OCI-LY3 (cell line): ENCODE measurements around the gene HORMAD2.

ENCODE experiments used
- H2AFZ ChIP-seq: fragments of 200-600, 300-600 bp; shearing (Covaris generic); 2 replicates; pipeline ENCODE4 v1.6.0; 2014; ENCODE audit warnings: antibody characterized with exemption, low read depth, low read length
- H3K27ac ChIP-seq: fragments of 200-600, 300-600 bp; sonication (generic); 2 replicates; pipeline ENCODE4 v1.5.1; 2014; ENCODE audit warnings: mild to moderate bottlenecking, low read length, moderate library complexity, mixed read lengths
- H3K27me3 ChIP-seq: fragments of 200-600, 300-600 bp; sonication (generic); 2 replicates; pipeline ENCODE4 v1.6.1; 2014; ENCODE audit warnings: low read depth, low read length, mixed read lengths
- H3K36me3 ChIP-seq: fragments of 200-600, 300-600 bp; sonication (generic); replicated peaks from 2 replicates; pipeline ENCODE3; 2014; ENCODE audit warnings: low read depth, low read length, mixed read lengths
- H3K4me1 ChIP-seq: fragments of 300-600, 200-600 bp; sonication (generic); 2 replicates; pipeline ENCODE4 v1.6.1; 2014; ENCODE audit warnings: low read length, mixed read lengths
- H3K4me2 ChIP-seq: fragments of 200-600, 300-600 bp; sonication (generic); 2 replicates; pipeline ENCODE4 v1.6.1; 2014; ENCODE audit warnings: low read length, mixed read lengths
- H3K4me3 ChIP-seq: fragments of 300-600, 200-600 bp; sonication (generic); 2 replicates; pipeline ENCODE4 v1.5.1; 2014; ENCODE audit warnings: antibody characterized with exemption, mild to moderate bottlenecking, low read length, moderate library complexity
- H3K79me2 ChIP-seq: fragments of 300-600, 200-600 bp; shearing (Covaris generic); 2 replicates; pipeline ENCODE4 v1.6.1; 2014; ENCODE audit warnings: mild to moderate bottlenecking, low read length, mixed read lengths
- H3K9ac ChIP-seq: fragments of 300-600, 200-600 bp; shearing (Covaris generic); 2 replicates; pipeline ENCODE4 v1.6.0; 2014; ENCODE audit warnings: mild to moderate bottlenecking, low read length, moderate library complexity
- H3K9me3 ChIP-seq: fragments of 200-600, 300-600 bp; shearing (Covaris generic); 2 replicates; pipeline ENCODE4 v1.6.1; 2014; ENCODE audit warnings: low read length, mixed read lengths; ENCODE audit not compliant: insufficient read depth
- H4K20me1 ChIP-seq: fragments of 200-600, 300-600 bp; sonication (generic); 2 replicates; pipeline ENCODE4 v1.6.1; 2016; ENCODE audit warnings: low read length, mixed read lengths; ENCODE audit not compliant: insufficient read depth
- CTCF ChIP-seq: fragments of 200-600, 300-600 bp; sonication (generic); IDR thresholded peaks from 2 replicates; pipeline ENCODE4 v1.5.1; 2014; ENCODE audit warnings: antibody characterized with exemption, low read length, low read depth
- EZH2phosphoT487 ChIP-seq: fragments of 200-600 bp; shearing (Covaris generic); IDR thresholded peaks from 2 replicates; pipeline ENCODE4 v1.6.1; 2018; ENCODE audit warnings: antibody characterized with exemption, mixed run types, low read depth

The HORMAD2 gene

GRCh38 chr22:30224161-30224857 lies 144.0 kb downstream of the HORMAD2 start:
- Histone ChIP-seq H3K4me2 (peak overlapping the region; percentile 79), H3K4me1 (peaks cover 42% of the 10 kb centered on the region), H3K27ac (no peak overlapping the region), H4K20me1 (no peaks in the 10 kb centered on the region), H3K9ac (0 out of 2 replicates have a peak overlapping the region, but pooled peaks have one; percentile 8), H3K4me3 (peak overlapping the region; percentile 55), H3K9me3 (no peaks in the 10 kb centered on the region), H2AFZ (no peak overlapping the region), H3K36me3 (no peaks in the 10 kb centered on the region), H3K79me2 (no peaks in the 10 kb centered on the region), H3K27me3 (peaks cover 51% of the 10 kb centered on the region)
- TF ChIP-seq CTCF (peak; percentile 34; the same call in 1 of the 2 replicates), EZH2phosphoT487 (no peak)

DNA sequence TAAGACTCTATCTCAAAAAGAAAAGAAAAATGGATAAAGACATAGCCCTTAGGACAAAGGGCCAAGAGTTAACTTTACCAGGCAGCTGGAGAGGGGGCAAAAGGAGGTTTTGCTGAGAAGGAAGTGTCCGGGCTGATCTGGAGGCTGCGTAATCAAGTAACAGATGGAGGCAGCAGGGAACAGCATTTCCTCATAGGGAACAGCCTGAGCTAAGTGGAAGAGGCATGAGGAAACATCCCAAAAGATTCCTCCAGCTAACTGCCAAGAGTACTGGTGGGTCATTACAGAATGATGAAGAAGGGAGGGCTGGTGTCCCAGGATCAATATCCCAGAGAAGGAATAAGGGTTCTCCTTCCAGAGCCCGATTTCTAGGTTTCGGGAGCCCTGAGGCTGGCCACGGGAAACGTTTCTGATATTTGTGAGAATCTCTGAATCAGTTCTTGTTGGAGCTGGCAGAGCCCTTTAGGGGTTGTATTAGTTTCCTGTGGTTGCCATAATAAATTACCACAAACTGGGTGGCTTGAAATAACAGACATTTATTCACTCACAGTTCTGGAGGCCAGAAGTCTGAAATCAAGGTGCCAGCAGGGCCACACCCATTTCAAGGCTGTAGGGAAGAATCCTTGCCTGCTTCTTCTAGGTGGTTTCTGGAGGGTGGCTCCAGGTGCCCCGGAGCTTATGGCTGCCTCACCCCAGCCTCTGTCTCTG lies 145.1 kb downstream of the HORMAD2 start:
- no peak overlapping the region for H3K4me3 ChIP-seq
- TF ChIP-seq EZH2phosphoT487 (no peak), CTCF (no peak)
- H3K27ac ChIP-seq, result no peak overlapping the region
- peaks cover 49% of the 10 kb centered on the region for H3K27me3 ChIP-seq
- H2AFZ ChIP-seq, result no peak overlapping the region
- no peak overlapping the region for H3K4me2 ChIP-seq
- peaks cover 39% of the 10 kb centered on the region for H3K4me1 ChIP-seq
- H3K9ac ChIP-seq, result no peak overlapping the region
- no peaks in the 10 kb centered on the region for H4K20me1 ChIP-seq
- no peaks in the 10 kb centered on the region for H3K36me3 ChIP-seq
- H3K79me2 ChIP-seq, result no peaks in the 10 kb centered on the region
- no peaks in the 10 kb centered on the region for H3K9me3 ChIP-seq

GRCh38 chr22:30226192-30226832 lies 146.0 kb downstream of the HORMAD2 start:
- Histone ChIP-seq H2AFZ (no peak overlapping the region), H3K27me3 (peaks cover 47% of the 10 kb centered on the region), H3K79me2 (no peaks in the 10 kb centered on the region), H3K27ac (no peak overlapping the region), H3K4me1 (peaks cover 30% of the 10 kb centered on the region), H4K20me1 (no peaks in the 10 kb centered on the region), H3K4me3 (no peak overlapping the region), H3K9me3 (no peaks in the 10 kb centered on the region), H3K4me2 (no peak overlapping the region), H3K9ac (no peak overlapping the region), H3K36me3 (no peaks in the 10 kb centered on the region)
- no peak for TF ChIP-seq EZH2phosphoT487
